IPS DF 6.9 (cell line): ENCODE results near the gene LRFN4.

Experiments used
- DNase-seq: peaks from one replicate; pipeline ENCODE4 v3.0.0-alpha.2; 2013; ENCODE audit warnings: low read depth, low spot score
- H3K27ac ChIP-seq: one replicate; pipeline ENCODE4 v1.5.1; 2013; ENCODE audit warnings: low read length, control low read depth
- H3K27me3 ChIP-seq: 2 replicates; pipeline ENCODE4 v1.6.1; 2013; ENCODE audit warnings: mild to moderate bottlenecking, low read length; ENCODE audit not compliant: control insufficient read depth, insufficient read depth
- H3K36me3 ChIP-seq: 2 replicates; pipeline ENCODE4 v1.6.1; 2013; ENCODE audit warnings: low read length; ENCODE audit not compliant: control insufficient read depth, insufficient read depth
- H3K4me1 ChIP-seq: 2 replicates; pipeline ENCODE4 v1.6.1; 2013; ENCODE audit warnings: low read length; ENCODE audit not compliant: control insufficient read depth, insufficient read depth
- H3K4me3 ChIP-seq: 2 replicates; pipeline ENCODE4 v1.5.1; 2013; ENCODE audit warnings: mild to moderate bottlenecking, low read length
- H3K9me3 ChIP-seq: 2 replicates; pipeline ENCODE4 v1.6.1; 2013; ENCODE audit warnings: low read length, inconsistent platforms; ENCODE audit not compliant: control insufficient read depth, insufficient read depth
- WGBS: extraction: QIAGEN DNeasy Blood & Tissue Kit; methylation state at CpG from one replicate; pipeline ENCODE4 v1.1.7; 2013; ENCODE audit warnings: mixed read lengths, missing lambda C conversion rate; ENCODE audit not compliant: insufficient read length, insufficient coverage; 5-methylcytosine and 5-hydroxymethylcytosine counted together

The LRFN4 gene

DNA sequence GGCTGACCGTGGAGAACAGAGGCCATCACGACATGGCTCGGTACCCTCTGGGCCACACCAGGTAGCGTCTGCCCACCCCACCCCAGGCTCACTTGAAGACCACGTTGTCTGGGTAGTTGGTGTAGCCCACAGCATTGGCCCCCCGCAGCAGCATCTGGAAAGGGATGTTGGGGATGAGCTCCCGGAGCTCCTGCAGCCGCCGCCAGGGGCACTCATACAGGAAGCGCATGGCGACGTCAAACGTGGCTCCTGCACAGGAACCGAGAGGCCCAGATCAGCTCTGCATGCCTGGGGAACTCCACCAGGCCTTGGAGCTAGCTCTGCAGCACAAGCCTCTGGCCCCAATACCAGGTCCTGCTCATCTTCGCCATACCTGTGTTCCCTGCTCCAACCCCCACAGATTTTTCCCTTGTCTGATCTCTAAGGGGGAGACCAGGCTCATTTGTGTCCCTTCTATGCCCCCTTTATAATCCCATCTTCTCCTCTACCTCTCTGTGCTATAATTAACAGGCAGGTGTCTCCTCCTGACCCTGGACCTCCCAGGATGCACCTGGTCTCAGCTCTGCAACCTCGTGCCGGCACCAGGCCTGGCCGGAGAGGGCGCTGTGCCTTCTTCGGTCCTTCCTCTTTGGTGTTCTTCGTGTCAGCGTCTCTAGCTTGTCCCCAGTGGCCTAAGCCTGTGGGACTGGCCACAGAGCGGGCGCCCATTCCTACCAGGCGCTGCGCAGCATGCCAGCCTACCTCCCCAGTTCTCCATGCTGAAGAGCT is 5.0 kb upstream of the LRFN4 start:
- Histone ChIP-seq H3K36me3 (0 out of 2 replicates have a peak, but pooled peaks cover 3% of the 10 kb centered on the region), H3K4me1 (peaks cover 3% of the 10 kb centered on the region; the same call in 1 of the 2 replicates), H3K4me3 (no peak overlapping the region), H3K27me3 (no peaks in the 10 kb centered on the region), H3K9me3 (no peaks in the 10 kb centered on the region), H3K27ac (no peak overlapping the region)
- no peak for DNase-seq
- WGBS, result no CpG with 5 or more reads among the region's 26 CpGs

- Histone ChIP-seq H3K4me3 (no peak overlapping the region), H3K4me1 (peaks cover 3% of the 10 kb centered on the region; the same call in 1 of the 2 replicates), H3K9me3 (no peaks in the 10 kb centered on the region), H3K27me3 (no peaks in the 10 kb centered on the region), H3K36me3 (peaks cover 3% of the 10 kb centered on the region; the same call in 1 of the 2 replicates), H3K27ac (no peak overlapping the region)
- whole genome bisulfite sequencing, result no CpG with 5 or more reads among the region's 26 CpGs
- no peak for DNase-seq
These were observed 4.2 kb upstream of the LRFN4 start for GRCh38 chr11:66852466-66853241.

DNA sequence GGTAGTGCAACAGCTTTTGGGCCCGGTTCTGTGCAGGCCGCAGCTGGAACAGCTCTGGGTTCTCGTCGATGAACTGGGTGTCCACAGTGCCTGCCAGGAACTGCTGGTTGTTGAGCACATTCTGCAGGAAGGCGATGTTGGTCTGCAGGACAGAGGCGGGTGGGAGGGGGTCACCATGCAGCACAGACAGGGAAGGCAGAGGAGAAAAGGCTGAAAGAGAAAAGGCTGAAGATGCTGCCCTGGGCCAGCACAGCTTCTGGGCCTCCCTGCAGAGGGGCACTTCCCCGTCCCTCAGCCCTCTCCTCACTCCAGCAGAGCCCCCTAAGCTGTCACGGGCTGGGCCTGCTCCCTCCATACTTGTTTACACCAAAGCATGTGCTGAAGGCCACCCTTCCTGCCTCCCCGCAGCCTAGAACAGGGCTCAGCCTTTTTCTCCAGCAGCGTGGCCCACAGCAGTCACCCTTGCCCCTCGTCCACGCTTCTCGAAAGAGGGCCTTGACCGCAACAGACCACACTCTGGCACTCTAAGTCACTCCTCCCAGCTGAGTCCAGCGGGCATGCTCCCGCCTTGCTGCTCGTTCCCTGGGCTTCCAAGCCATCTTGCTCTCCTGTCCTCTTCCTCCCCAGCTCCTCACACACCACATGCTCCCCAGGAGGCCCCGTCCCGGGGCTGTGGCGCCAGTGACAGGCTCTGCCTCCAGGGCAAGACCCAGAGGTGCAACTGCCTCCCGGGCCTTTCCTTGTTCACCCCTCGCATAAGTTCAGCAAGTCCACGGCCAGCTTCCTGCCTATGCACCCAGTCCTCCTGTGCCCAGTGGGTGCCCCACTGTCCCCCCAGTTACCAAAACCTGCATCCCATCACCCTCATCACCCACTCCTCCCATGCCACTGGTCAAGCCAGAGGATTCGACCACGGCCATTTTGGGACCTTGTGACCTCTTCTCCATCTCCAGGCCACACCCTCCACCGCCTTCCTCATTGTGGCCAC is 3.3 kb upstream of the LRFN4 start:
- H3K9me3 ChIP-seq, result no peaks in the 10 kb centered on the region
- peaks cover 7% of the 10 kb centered on the region; the same call in 1 of the 2 replicates for H3K36me3 ChIP-seq
- no peak overlapping the region for H3K27ac ChIP-seq
- H3K4me1 ChIP-seq, result peaks cover 3% of the 10 kb centered on the region; the same call in 1 of the 2 replicates
- DNase-seq, result no peak
- no peak overlapping the region for H3K4me3 ChIP-seq
- no CpG with 5 or more reads among the region's 26 CpGs for WGBS
- H3K27me3 ChIP-seq, result no peaks in the 10 kb centered on the region

GRCh38 chr11:66854231-66854661 is 2.6 kb upstream of the LRFN4 start:
- Histone ChIP-seq H3K4me3 (no peak overlapping the region), H3K4me1 (peaks cover 3% of the 10 kb centered on the region; the same call in 1 of the 2 replicates), H3K27me3 (no peaks in the 10 kb centered on the region), H3K9me3 (no peaks in the 10 kb centered on the region), H3K27ac (no peak overlapping the region), H3K36me3 (peaks cover 11% of the 10 kb centered on the region; the same call in 1 of the 2 replicates)
- DNase-seq, result no peak
- no CpG with 5 or more reads among the region's 12 CpGs for WGBS

DNA sequence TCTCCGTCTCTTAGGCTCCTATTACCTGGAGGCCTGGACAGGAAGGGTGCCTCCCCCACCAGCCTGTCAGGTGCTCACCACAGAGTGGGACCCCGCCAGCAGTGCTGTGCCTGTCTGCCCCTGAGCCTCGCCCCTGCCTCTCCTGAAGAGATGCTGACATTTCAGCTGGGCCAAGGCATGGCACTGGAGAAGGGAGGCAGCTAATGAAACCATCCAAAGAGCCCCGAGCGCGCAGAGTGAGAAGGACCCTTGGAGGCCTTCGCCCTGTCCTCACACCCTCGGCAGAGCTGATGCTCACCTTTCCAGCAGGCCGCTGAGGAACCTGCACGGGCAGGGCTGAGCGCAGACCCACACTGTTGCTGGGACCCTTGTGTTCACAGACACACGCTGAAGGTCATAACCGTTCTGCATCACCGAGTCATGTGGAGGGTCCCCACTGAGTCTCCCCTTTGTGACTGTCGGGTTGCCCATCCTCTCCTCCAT is 2.1 kb upstream of the LRFN4 start:
- Histone ChIP-seq H3K27ac (no peak overlapping the region), H3K4me1 (peaks cover 3% of the 10 kb centered on the region; the same call in 1 of the 2 replicates), H3K9me3 (no peaks in the 10 kb centered on the region), H3K27me3 (no peaks in the 10 kb centered on the region), H3K4me3 (no peak overlapping the region), H3K36me3 (peaks cover 15% of the 10 kb centered on the region; the same call in 1 of the 2 replicates)
- DNase-seq, result no peak
- no CpG with 5 or more reads among the region's 15 CpGs for WGBS

GRCh38 chr11:66855574-66856495 is 1.0 kb upstream of the LRFN4 start:
- Histone ChIP-seq H3K36me3 (peaks cover 15% of the 10 kb centered on the region; the same call in 1 of the 2 replicates), H3K4me1 (peaks cover 3% of the 10 kb centered on the region; the same call in 1 of the 2 replicates), H3K4me3 (peak overlapping the region; percentile 75; the same call in 1 of the 2 replicates), H3K9me3 (no peaks in the 10 kb centered on the region), H3K27me3 (no peaks in the 10 kb centered on the region), H3K27ac (no peak overlapping the region)
- no CpG with 5 or more reads among the region's 51 CpGs for WGBS
- DNase-seq, result no peak

- no CpG with 5 or more reads among the region's 47 CpGs for WGBS
- Histone ChIP-seq H3K4me1 (peaks cover 3% of the 10 kb centered on the region), H3K27me3 (no peaks in the 10 kb centered on the region), H3K4me3 (peak overlapping the region; percentile 75; the same call in 1 of the 2 replicates), H3K27ac (no peak overlapping the region), H3K36me3 (peaks cover 19% of the 10 kb centered on the region; the same call in 1 of the 2 replicates), H3K9me3 (no peaks in the 10 kb centered on the region)
- DNase-seq, result no peak
These were observed 516 bp downstream of the LRFN4 start for GRCh38 chr11:66857234-66857926.

GRCh38 chr11:66857927-66858185 is 992 bp downstream of the LRFN4 start:
- Histone ChIP-seq H3K27me3 (no peaks in the 10 kb centered on the region), H3K27ac (no peak overlapping the region), H3K9me3 (no peaks in the 10 kb centered on the region), H3K4me1 (peaks cover 3% of the 10 kb centered on the region), H3K36me3 (peaks cover 19% of the 10 kb centered on the region; the same call in 1 of the 2 replicates), H3K4me3 (peak overlapping the region; percentile 75; the same call in 1 of the 2 replicates)
- WGBS, result no CpG with 5 or more reads among the region's 19 CpGs
- DNase-seq, result no peak
